ENCODE data around the gene OPCML.

OPCML gene

GRCh38 chr11:132579136-132579535 is 953.2 kb downstream of the OPCML start:
- H3K9me3 ChIP-seq (replicated peaks; ENCODE audit: insufficient read depth, low read length) = no peaks in the 10 kb centered on the region
- H3K4me2 ChIP-seq (ENCODE audit: low read depth, low read length) = no peak overlapping the region
- no peaks in the 10 kb centered on the region for H3K36me3 ChIP-seq (replicated peaks; ENCODE audit: insufficient read depth, low read length)
- H3K9me2 ChIP-seq (replicated peaks; ENCODE audit: insufficient read depth, low read length) = no peaks in the 10 kb centered on the region
- no peak overlapping the region for H3K4me3 ChIP-seq (ENCODE audit: low read length)
- TF ChIP-seq EZH2phosphoT487 (IDR thresholded peaks at IDR 0.05; ENCODE audit: low read length) = no peak
- TF ChIP-seq CTCF (IDR thresholded peaks at IDR 0.05; ENCODE audit: low read length) = no peak
- H2AFZ ChIP-seq (ENCODE audit: low read length) = no peak overlapping the region
- no peaks in the 10 kb centered on the region for H3K27me3 ChIP-seq (replicated peaks; ENCODE audit: insufficient read depth, low read length)
- no peak overlapping the region for H3K9ac ChIP-seq (ENCODE audit: low read length)
- H3K4me1 ChIP-seq (ENCODE audit: low read length) = no peaks in the 10 kb centered on the region
- H3K79me2 ChIP-seq (ENCODE audit: low read length) = no peaks in the 10 kb centered on the region
- no peak overlapping the region for H3K27ac ChIP-seq (ENCODE audit: low read length)
- no peaks in the 10 kb centered on the region for H3F3A ChIP-seq (ENCODE audit: insufficient read depth, low read length)
- DNase-seq = no peak
- H4K20me1 ChIP-seq (ENCODE audit: insufficient read depth, low read length) = no peaks in the 10 kb centered on the region

GRCh38 chr11:132578580-132578979 is 953.7 kb downstream of the OPCML start:
- Histone ChIP-seq H2AFZ (ENCODE audit: low read length) (no peak overlapping the region), H3K9me3 (replicated peaks; ENCODE audit: insufficient read depth, low read length) (no peaks in the 10 kb centered on the region), H3K79me2 (ENCODE audit: low read length) (no peaks in the 10 kb centered on the region), H3K4me2 (ENCODE audit: low read depth, low read length) (no peak overlapping the region), H3K27ac (ENCODE audit: low read length) (no peak overlapping the region), H3K4me3 (ENCODE audit: low read length) (no peak overlapping the region), H3K9me2 (replicated peaks; ENCODE audit: insufficient read depth, low read length) (no peaks in the 10 kb centered on the region), H3K27me3 (replicated peaks; ENCODE audit: insufficient read depth, low read length) (no peaks in the 10 kb centered on the region), H3K36me3 (replicated peaks; ENCODE audit: insufficient read depth, low read length) (no peaks in the 10 kb centered on the region), H3F3A (ENCODE audit: insufficient read depth, low read length) (no peaks in the 10 kb centered on the region), H4K20me1 (ENCODE audit: insufficient read depth, low read length) (no peaks in the 10 kb centered on the region), H3K4me1 (ENCODE audit: low read length) (no peaks in the 10 kb centered on the region), H3K9ac (ENCODE audit: low read length) (no peak overlapping the region)
- no peak for TF ChIP-seq EZH2 (optimal IDR thresholded peaks at IDR 0.05; ENCODE audit: low read depth, low read length)
- TF ChIP-seq CTCF (IDR thresholded peaks at IDR 0.05; ENCODE audit: low read length) = no peak
- TF ChIP-seq EZH2phosphoT487 (IDR thresholded peaks at IDR 0.05; ENCODE audit: low read length) = no peak
- no peak for DNase-seq

GRCh38 chr11:132576706-132577105 is 955.6 kb downstream of the OPCML start:
- Histone ChIP-seq H3K4me1 (ENCODE audit: low read length) (no peaks in the 10 kb centered on the region), H3K4me3 (ENCODE audit: low read length) (no peak overlapping the region), H3K9me2 (replicated peaks; ENCODE audit: insufficient read depth, low read length) (no peaks in the 10 kb centered on the region), H3K27ac (ENCODE audit: low read length) (no peak overlapping the region), H3F3A (ENCODE audit: insufficient read depth, low read length) (no peaks in the 10 kb centered on the region), H3K9ac (ENCODE audit: low read length) (no peak overlapping the region), H2AFZ (ENCODE audit: low read length) (no peak overlapping the region), H3K4me2 (ENCODE audit: low read depth, low read length) (no peak overlapping the region), H4K20me1 (ENCODE audit: insufficient read depth, low read length) (no peaks in the 10 kb centered on the region), H3K79me2 (ENCODE audit: low read length) (no peaks in the 10 kb centered on the region), H3K9me3 (replicated peaks; ENCODE audit: insufficient read depth, low read length) (no peaks in the 10 kb centered on the region), H3K36me3 (replicated peaks; ENCODE audit: insufficient read depth, low read length) (no peaks in the 10 kb centered on the region), H3K27me3 (replicated peaks; ENCODE audit: insufficient read depth, low read length) (no peaks in the 10 kb centered on the region)
- TF ChIP-seq CTCF (IDR thresholded peaks at IDR 0.05; ENCODE audit: low read length) (no peak), EZH2phosphoT487 (IDR thresholded peaks at IDR 0.05; ENCODE audit: low read length) (no peak), EZH2 (optimal IDR thresholded peaks at IDR 0.05; ENCODE audit: low read depth, low read length) (no peak)
- no peak for DNase-seq
